Measurements from ENCODE around the gene ATF6.
"Not testable (repeated sequence)": the region's sequence is repeated elsewhere in the genome, so short reads cannot be mapped to it uniquely, and the experiment has no call there.

The ATF6 gene

GRCh38 chr1:161784968-161785367 is 18.8 kb downstream of the ATF6 start:
- DNase-seq: no peak

DNA sequence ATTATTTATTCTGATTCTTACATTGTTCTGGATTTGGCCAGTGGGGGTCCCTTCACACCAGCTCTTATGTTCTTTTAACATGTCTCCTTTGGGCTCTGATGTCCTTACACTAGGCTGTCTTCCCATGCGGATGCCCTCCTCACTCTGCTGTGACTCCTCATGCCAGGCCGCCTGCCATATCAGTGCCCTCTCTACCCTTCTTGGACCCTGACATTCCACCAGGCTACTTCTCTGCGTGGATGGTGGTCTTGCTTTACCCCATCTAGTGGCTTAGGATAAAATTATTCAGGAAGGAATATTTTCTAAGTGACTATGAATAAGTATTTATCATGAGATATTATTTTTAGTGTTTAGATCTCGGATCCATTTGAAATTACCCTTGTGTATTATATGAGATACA is 21.2 kb downstream of the ATF6 start:
- DNase-seq: no peak

DNA sequence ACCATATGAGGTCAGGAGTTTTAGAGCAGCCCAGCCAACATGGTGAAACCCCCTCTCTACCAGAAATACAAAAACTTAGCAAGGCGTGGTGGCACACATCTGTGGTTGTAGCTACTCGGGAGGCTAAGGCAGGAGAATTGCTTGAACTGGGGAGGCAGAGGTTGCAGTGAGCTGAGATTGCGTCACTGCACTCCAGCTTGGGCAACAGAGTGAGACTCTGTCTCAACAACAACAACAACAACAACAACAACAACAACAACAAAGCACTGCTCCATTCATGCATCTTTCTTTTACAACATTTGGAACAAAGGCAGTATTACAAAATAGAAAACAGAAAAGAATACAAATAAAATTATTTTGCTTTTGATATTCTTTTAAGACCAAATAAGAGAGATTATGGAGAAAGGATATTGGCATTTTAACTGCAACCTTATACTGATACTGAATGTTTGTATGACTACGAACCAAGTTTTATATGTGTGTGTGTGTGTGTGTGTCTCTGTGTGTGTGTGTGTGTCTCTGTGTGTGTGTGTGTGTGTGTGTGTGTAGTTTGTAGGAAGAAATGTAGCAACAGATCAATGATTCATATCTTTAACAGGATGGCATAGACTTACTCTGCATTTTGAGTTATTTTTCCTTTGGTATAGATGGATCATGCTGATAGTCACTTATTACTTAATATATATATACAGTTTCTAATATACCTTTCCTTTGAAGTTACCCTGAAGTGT is 24.6 kb downstream of the ATF6 start:
- DNase-seq: no peak

DNA sequence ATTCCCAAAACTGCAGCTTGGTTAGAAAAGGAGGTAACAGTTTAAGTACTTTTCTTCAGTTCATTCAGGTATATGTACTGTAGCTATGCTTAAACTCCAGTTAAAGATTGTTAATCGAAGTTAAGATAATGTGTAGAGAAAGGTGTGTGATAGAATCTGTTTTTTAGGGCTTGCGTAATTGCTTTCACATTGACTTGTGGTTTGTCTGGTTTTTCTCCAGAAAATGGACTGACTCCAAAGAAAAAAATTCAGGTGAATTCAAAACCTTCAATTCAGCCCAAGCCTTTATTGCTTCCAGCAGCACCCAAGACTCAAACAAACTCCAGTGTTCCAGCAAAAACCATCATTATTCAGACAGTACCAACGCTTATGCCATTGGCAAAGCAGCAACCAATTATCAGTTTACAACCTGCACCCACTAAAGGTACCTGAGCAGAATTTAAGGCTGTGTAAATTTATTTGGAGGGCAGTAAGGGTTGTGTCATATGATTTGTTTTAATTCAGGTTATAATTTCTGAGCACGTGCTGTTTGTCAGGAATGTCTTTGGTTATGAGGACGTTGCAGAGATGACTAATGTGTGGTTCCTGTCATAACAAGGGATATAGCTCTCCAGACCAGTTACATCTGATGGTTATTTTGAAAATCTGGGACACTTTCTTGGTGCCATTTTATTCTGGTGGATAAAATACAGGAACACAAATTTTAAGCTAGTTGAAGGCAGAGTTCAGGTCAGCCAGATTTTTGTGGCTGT is 26.0 kb downstream of the ATF6 start:
- DNase-seq: no peak

DNA sequence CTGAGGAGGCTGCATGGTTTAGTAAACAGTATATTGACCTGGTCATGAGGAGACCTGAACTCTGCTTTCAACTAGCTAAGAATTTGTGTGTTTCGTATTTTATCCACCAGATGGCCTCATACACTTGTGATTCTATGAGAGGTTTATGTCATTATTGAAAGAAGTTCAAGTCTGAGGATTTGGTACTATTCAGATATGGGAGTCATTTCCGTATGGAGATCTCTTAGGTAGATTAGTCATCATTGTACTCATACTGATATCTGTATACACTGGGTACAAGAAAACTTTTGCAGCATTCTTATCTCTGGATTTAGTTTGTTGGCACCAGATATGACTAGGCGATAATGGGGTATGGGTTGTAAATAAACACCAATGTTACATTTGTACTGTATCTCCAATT is 26.6 kb downstream of the ATF6 start:
- no peak for DNase-seq

GRCh38 chr1:161799792-161800191 is 33.7 kb downstream of the ATF6 start:
- no peak for DNase-seq

GRCh38 chr1:161801955-161802354 is 35.8 kb downstream of the ATF6 start:
- DNase-seq: no peak

DNA sequence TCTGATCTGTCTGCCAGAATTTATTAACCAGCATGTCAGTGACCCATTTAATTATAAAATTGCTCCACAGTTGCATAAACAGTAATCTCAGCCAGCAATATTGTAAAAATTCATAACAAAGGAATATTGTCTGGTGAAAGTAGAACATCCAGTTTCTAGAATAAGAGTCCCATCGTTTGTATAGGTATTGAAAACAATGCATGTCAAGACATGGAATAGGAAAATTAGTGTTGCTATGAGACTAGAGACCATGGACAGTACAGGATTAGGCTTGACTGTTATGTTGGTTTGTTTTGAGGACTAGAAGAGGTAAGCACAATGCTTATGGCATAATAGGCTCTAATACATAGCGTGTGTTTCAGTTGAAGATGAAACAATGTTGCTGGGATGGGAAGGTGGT is 37.1 kb downstream of the ATF6 start:
- DNase-seq: no peak

- no peak for DNase-seq
These were observed 39.5 kb downstream of the ATF6 start for GRCh38 chr1:161805399-161806197.

GRCh38 chr1:161809202-161809601 is 43.1 kb downstream of the ATF6 start:
- DNase-seq: not testable (repeated sequence)

GRCh38 chr1:161809656-161810055 is 43.5 kb downstream of the ATF6 start:
- DNase-seq: not testable (repeated sequence)

DNA sequence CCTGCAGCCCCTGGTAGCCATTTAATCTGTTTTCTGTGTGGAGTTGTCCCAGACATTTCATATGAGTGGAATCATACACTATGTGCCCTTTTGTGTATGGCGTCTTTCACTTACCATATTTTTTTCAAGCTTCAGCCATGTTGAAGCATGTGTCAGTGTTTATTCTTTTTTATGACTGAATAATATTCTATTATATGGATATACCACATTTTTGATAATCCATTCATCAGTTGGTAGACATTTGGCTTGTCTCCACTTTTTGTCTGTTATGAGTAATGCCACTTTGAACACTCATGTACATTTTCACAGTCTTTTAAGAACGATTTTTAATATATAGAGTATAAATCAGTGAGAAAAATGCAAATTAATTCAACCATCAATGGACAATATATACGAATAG is 44.7 kb downstream of the ATF6 start:
- no peak for DNase-seq

DNA sequence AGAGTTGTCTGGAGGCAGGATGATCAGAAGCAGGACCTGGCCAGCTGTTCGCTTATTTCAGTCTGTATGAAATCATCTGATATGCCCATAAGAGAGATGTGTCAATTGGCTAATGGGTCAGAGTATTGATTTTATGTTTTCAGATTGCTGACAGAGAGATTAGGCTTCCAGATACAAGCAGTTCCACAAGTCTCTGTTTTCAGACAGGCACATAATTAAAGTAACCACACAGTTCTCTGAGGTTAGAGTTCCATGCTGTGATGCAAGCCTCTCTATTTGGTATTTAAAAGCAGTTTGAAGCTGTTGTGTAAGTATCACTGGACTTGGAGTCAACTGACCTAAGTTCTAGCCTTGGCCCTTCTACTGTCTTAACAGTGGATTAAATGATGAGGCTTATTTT is 50.1 kb downstream of the ATF6 start:
- no peak for DNase-seq

DNA sequence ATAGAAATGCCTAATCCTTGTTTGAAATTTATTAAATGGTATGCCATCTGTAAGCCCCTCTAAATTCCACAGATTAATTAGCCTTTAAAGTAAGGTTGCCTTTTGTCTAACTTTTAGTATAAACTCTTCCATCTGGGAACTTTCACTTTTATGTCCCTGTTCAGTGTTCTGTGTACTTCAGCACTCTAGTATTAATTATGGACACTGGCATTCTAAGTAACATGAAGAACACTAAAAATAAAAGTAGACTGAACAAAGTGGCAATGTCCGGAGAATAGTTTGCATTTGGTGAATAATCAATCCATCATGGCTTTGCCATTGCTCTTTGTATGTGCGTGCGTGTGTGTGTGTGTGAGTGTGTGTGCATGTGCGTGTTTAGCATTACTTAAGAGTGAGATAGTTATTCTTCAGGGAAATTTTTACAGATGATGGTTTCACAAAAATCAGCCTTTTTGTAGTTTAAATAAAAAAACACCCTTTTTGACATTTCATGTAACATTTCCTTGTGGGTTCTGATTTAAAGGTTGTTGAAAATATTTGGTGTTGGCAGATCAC is 51.1 kb downstream of the ATF6 start:
- DNase-seq: no peak

DNA sequence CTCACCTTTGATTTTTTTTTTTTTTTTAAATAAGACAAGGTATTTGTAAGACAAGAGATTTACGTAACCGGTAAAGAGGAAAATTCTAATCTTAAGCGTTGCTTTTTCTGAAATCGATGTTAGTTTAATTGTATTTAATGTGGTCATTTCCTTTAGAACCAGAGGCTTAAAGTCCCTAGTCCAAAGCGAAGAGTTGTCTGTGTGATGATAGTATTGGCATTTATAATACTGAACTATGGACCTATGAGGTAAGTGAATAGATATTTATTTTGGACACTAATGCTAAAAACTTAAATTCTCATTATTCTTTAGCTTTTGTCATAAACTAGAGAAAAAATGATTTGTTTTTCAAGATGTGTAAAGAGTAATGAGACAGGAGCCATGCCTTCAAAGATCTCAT is 54.8 kb downstream of the ATF6 start:
- DNase-seq: no peak

DNA sequence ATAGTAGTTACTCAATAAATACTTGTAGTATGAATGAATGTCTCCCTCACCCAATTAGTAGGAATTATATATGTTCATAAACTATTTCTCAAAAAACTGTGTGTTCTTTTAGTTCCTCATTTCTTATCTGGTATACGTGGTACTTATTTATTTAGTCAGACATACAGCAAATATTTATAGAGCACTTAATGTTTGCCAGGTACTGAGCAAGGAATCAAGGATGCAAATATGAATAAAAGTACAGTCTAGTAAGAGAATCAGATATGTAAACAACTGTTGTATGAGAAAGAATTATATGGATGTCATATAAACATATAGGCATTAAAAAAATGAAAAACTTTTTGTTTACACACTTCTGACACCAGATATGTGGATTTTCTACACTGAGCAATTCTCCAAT is 58.5 kb downstream of the ATF6 start:
- no peak for DNase-seq

- DNase-seq: no peak
These were observed 59.7 kb downstream of the ATF6 start for GRCh38 chr1:161825831-161826230.

DNA sequence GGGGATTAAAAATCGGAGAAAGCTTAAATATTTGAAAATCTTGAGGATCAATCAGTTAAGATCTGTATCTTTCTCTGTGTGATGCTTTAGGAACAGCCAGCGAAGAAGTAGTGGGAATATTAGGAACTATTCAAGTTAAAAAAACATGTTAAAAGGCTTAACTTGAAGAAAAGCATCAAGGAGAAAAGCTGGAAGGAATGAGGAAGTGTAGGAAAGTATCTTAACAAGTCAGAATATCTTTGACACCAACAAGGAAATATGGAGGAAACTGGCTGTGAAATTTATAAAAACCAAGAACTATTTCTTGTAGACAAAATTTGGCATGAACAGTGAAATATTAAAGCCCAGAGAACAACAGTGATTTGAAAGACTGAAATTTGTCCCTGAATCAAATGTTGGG is 60.4 kb downstream of the ATF6 start:
- DNase-seq: no peak

GRCh38 chr1:161827786-161828185 is 61.7 kb downstream of the ATF6 start:
- DNase-seq: no peak

- DNase-seq: not testable (repeated sequence)
These were observed 66.3 kb downstream of the ATF6 start for GRCh38 chr1:161832299-161832907.

DNA sequence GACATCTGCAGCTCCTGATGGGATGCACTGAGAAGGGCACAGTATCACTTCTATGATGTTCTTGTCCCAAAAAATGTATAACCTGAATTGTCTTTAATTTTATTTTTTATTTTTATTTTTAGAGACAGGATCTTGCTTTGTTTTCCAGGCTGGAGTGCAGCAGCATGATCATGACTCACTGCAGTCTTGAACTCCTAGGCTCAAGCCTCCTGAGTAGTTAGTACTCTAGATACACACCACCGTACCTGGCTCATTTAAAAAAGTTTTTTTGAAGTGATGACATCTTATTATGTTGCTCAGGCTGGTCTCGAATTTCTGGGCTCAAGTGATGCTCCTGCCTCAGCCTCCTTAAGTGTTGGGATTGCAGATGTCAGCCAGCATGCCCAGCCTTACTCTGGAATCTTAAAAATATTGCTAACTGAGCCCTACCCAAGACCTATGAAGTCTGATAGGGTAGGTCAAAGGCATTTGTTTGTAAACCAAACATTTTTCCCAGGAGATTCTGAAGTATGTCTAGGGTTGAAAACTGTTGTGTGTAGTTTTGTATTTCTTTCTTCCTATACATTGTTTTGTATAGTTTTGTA is 68.9 kb downstream of the ATF6 start:
- DNase-seq: no peak

DNA sequence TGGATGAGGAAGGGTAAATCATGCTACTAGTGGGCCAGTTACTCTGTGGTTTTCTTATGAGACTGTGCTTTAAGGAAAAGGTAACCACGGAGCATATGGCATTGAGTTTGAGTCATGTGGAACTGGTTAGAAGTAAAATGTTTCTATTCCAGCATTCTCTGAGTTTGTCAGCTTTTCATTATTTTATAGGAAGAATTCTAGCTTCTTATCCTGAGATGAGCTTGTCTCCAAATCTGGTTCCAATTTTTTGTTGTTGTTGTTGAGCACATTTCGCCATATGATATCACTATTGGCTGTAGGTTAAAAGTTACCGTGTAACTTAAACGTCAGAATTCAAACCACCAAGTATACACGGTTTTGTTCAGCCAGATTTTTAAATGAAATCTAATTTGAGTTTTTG is 69.9 kb downstream of the ATF6 start:
- DNase-seq: no peak

DNA sequence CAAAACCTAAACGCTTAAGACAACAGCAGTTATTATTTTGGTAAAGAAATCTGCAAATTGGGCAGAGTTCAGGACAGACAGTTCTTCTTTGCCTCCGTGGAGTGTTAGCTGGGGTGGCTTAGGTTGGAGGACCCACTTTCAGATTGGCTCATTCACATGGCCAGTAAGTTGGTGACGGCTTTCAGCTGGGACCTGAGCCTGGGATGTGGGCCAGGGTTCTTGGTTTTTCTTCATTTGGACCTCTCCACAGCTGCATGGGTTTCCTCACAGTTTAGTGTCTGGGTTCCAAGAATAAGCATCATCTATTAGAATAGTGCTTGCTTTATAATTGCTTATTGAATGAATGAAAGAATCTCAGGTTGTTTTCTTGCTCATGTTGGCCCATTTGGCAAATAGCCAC is 72.2 kb downstream of the ATF6 start:
- no peak for DNase-seq
